HepG2 (cell line): ENCODE measurements around the gene TRPV2. TPM values are rescaled to one million over a fixed set of nuclear protein-coding genes. Genes with fewer than 3 reads are reported as not detected.

Experiments used
- ATAC-seq: fragments of 200-7000 bp; cut with Tn5 transposase; 3 replicates; pipeline ENCODE4 v1.9.1; 2020; ENCODE audit warnings: mild to moderate bottlenecking, moderate library complexity
- BruUV-seq: library from RNA; stranded (reverse); fragments of 400-500 nt; replicated peaks from 2 replicates; lab custom pipeline; 2021; lab: Mats Ljungman, UMichigan
- CTCF ChIA-PET: fragments of 300-600 bp; formaldehyde crosslinking; extraction: SDS; loops from one replicate; lab custom pipeline; 2021; ENCODE audit warnings: low total read pairs, inconsistent platforms, low intra/inter-chr PET ratio; lab: Yijun Ruan, JAX
- POLR2A ChIA-PET: fragments of 350-600 bp; sonication (Branson Sonifier 250); formaldehyde crosslinking; loops from one replicate; lab custom pipeline; 2020; ENCODE audit warnings: antibody characterized with exemption, inconsistent platforms; lab: Yijun Ruan, JAX
- DNase-seq: peaks from one replicate; pipeline ENCODE4 v3.0.0-alpha.2; 2015; ENCODE audit warnings: low spot score
- FAIRE-seq: peaks from 3 replicates; lab custom pipeline; 2011; peaks lifted over from hg19 to GRCh38; lab: Jason Lieb, UNC
- H2AFZ ChIP-seq: one replicate; pipeline ENCODE4 v1.6.1; 2011; ENCODE audit warnings: low read length, inconsistent platforms
- H3K27ac ChIP-seq: fragments of 300-600 bp; 3 replicates; pipeline ENCODE4 v1.8.0; 2011; ENCODE audit warnings: mixed run types, mild to moderate bottlenecking, mixed read lengths, low read length, inconsistent platforms; ENCODE audit not compliant: insufficient read depth; ENCODE audit errors: extremely low read length
- H3K27me3 ChIP-seq, 2 experiments: fragments of 200-600 bp in 1 of 2; 2 replicates in 1 of 2; 3 replicates in 1 of 2; pipeline versions ENCODE4 v1.6.0 to v1.8.0; 2011; ENCODE audit warnings: low read length in 2 of 2, mild to moderate bottlenecking in 2 of 2, moderate library complexity in 2 of 2, inconsistent platforms in 1 of 2; ENCODE audit not compliant: insufficient read depth in 2 of 2, control insufficient read depth in 1 of 2
- H3K36me3 ChIP-seq, 2 experiments: fragments of 200-600 bp in 1 of 2; replicated peaks in 1 of 2; 2 replicates in 1 of 2; 3 replicates in 1 of 2; pipeline versions ENCODE4 v1.5.1 to v1.8.0; 2011; ENCODE audit warnings: low read length in 2 of 2, inconsistent platforms in 1 of 2; ENCODE audit not compliant: insufficient read depth in 2 of 2, control insufficient read depth in 1 of 2
- H3K4me1 ChIP-seq: 2 replicates; pipeline ENCODE4 v1.5.1; 2012; ENCODE audit warnings: low read length, inconsistent platforms; ENCODE audit not compliant: insufficient read depth
- H3K4me2 ChIP-seq: 2 replicates; pipeline ENCODE4 v1.6.0; 2011; ENCODE audit warnings: low read depth, low read length, inconsistent platforms
- H3K4me3 ChIP-seq, 3 experiments: fragments of 200-600 bp in 1 of 3; sonication (generic), shearing (Covaris generic) in 1 of 3; replicated peaks in 1 of 3; 2 replicates each; pipeline ENCODE4 v1.5.1; 2011 to 2016; ENCODE audit warnings: low read length in 3 of 3, inconsistent platforms in 2 of 3, low read depth in 2 of 3, mild to moderate bottlenecking in 2 of 3, control low read depth in 1 of 3, mixed read lengths in 1 of 3; ENCODE audit not compliant: insufficient read depth in 1 of 3
- H3K79me2 ChIP-seq: one replicate; pipeline ENCODE4 v1.6.1; 2011; ENCODE audit warnings: low read length, inconsistent platforms; ENCODE audit not compliant: insufficient read depth
- H3K9ac ChIP-seq: 2 replicates; pipeline ENCODE4 v1.6.0; 2011; ENCODE audit warnings: mild to moderate bottlenecking, low read depth, low read length, inconsistent platforms; ENCODE audit not compliant: insufficient read depth
- H3K9me3 ChIP-seq: 2 replicates; pipeline ENCODE4 v1.5.1; 2012; ENCODE audit warnings: mild to moderate bottlenecking, low read length
- H4K20me1 ChIP-seq: 2 replicates; pipeline ENCODE4 v1.6.0; 2011; ENCODE audit warnings: inconsistent platforms, mild to moderate bottlenecking, low read length, moderate library complexity; ENCODE audit not compliant: insufficient read depth
- BORCS8-MEF2B ChIP-seq: sonication (generic); formaldehyde crosslinking; IDR thresholded peaks from 2 replicates; pipeline ENCODE4 v1.8.0; 2022; ENCODE audit warnings: mild to moderate bottlenecking, missing genetic modification reagents
- CENPT ChIP-seq: sonication (generic); formaldehyde crosslinking; IDR thresholded peaks from 2 replicates; pipeline ENCODE4 v1.8.0; 2022; ENCODE audit warnings: low read depth, mild to moderate bottlenecking, moderate library complexity, missing genetic modification reagents
- EHMT2 ChIP-seq: fragments of 200-600 bp; sonication (generic); IDR thresholded peaks from 2 replicates; pipeline ENCODE4 v1.7.0; 2017; ENCODE audit warnings: antibody characterized with exemption, low read depth, low read length, borderline replicate concordance
- HINFP ChIP-seq: sonication (generic); formaldehyde crosslinking; IDR thresholded peaks from 2 replicates; pipeline ENCODE4 v1.4.0; 2020; ENCODE audit warnings: low read depth, mild to moderate bottlenecking, missing genetic modification reagents
- HOXD1 ChIP-seq: sonication (generic); formaldehyde crosslinking; IDR thresholded peaks from 2 replicates; pipeline ENCODE4 v1.5.0; 2020; ENCODE audit warnings: missing genetic modification reagents
- ZBTB39 ChIP-seq: sonication (generic); formaldehyde crosslinking; IDR thresholded peaks from 2 replicates; pipeline ENCODE4 v1.5.0; 2020; ENCODE audit warnings: missing genetic modification reagents
- ZFP91 ChIP-seq: sonication (generic); formaldehyde crosslinking; IDR thresholded peaks from 2 replicates; pipeline ENCODE4 v1.9.0; 2022; ENCODE audit warnings: missing genetic modification reagents, mild to moderate bottlenecking, borderline replicate concordance
- ZFYVE20 ChIP-seq: sonication (generic); formaldehyde crosslinking; IDR thresholded peaks from 2 replicates; pipeline ENCODE4 v1.8.0; 2023; ENCODE audit warnings: low read depth, mild to moderate bottlenecking, moderate library complexity, missing genetic modification reagents, borderline replicate concordance
- ZNF251 ChIP-seq: sonication (generic); formaldehyde crosslinking; IDR thresholded peaks from 2 replicates; pipeline ENCODE4 v1.9.0; 2021; ENCODE audit warnings: mild to moderate bottlenecking, missing genetic modification reagents
- ZNF280B ChIP-seq: sonication (generic); formaldehyde crosslinking; IDR thresholded peaks from 2 replicates; pipeline ENCODE4 v1.5.0; 2020; ENCODE audit warnings: missing genetic modification reagents, mild to moderate bottlenecking, borderline replicate concordance
- ZNF33B ChIP-seq: sonication (generic); formaldehyde crosslinking; IDR thresholded peaks from 2 replicates; pipeline ENCODE4 v1.5.1; 2020; ENCODE audit warnings: mild to moderate bottlenecking, missing genetic modification reagents
- ZNF431 ChIP-seq: sonication (generic); formaldehyde crosslinking; IDR thresholded peaks from 2 replicates; pipeline ENCODE4 v1.9.0; 2022; ENCODE audit warnings: missing genetic modification reagents, low read depth, mild to moderate bottlenecking, borderline replicate concordance
- ZXDC ChIP-seq: sonication (generic); formaldehyde crosslinking; IDR thresholded peaks from 2 replicates; pipeline ENCODE4 v1.5.0; 2020; ENCODE audit warnings: mild to moderate bottlenecking, missing genetic modification reagents
- WGBS: methylation state at CpG from one replicate; pipeline ENCODE4 v1.1.6; 2017; ENCODE audit warnings: low lambda C conversion rate; 5-methylcytosine and 5-hydroxymethylcytosine counted together
- in situ Hi-C: cut with HindIII; loops from 2 replicates; pipeline ENCODE4 v1.10.0; 2017; ENCODE audit warnings: low pct_unique_long_range_greater_than_20kb; ENCODE audit not compliant: extremely low pct_ligation_motif_present
- intact Hi-C: fragments of 100-400 bp; cut with micrococcal nuclease; formaldehyde crosslinking; loops from one replicate; pipeline ENCODE4 v1.10.0; 2022; ENCODE audit not compliant: unreplicated experiment
- polyA plus RNA-seq, 8 experiments: library from polyadenylated mRNA; depleted of rRNA in 3 of 8; stranded (reverse) in 7 of 8; unstranded in 1 of 8; fragments of >200 nt; fragmentation: Illumina TruSeq in 4 of 8; extraction: Trizol in 4 of 8; gene quantifications; 2 replicates each; pipeline versions ENCODE4 v1.2.1 to v1.2.3, GENCODE V29; 2011 to 2016; ENCODE audit warnings: low read depth in 4 of 8, missing spikeins in 1 of 8, mixed read lengths in 1 of 8; ENCODE audit not compliant: insufficient read depth in 1 of 8
- total RNA-seq, 5 experiments: library from RNA; depleted of rRNA; stranded (reverse); fragments of >200 nt; fragmentation: Illumina TruSeq; extraction: Trizol; gene quantifications; 2 replicates each; pipeline ENCODE4 v1.2.3, GENCODE V29; 2016; ENCODE audit warnings: low read depth in 1 of 5

Gene TRPV2
- total and polyA plus RNA-seq, 2 of the 13 experiments (the other 11 are each of a cell fraction or from before 2014, with no cell fraction given), result 13.6 to 21.3 TPM

- H3K9ac ChIP-seq, result peak overlapping the region; percentile 98; the same call in 1 of the 2 replicates
- H3K36me3 ChIP-seq, result peaks cover 24 to 60% of the 10 kb centered on the region in 2 experiments
- H3K27ac ChIP-seq, result peak overlapping the region; percentile 89
- FAIRE-seq (no peak), ATAC-seq (peak; percentile 12), DNase-seq (no peak)
- WGBS, result 81% methylated on average over 6 of the region's 6 CpGs
- intact Hi-C loops (no loop called here), in situ Hi-C loops (no loop called here)
- peaks cover 33% of the 10 kb centered on the region for H3K79me2 ChIP-seq
- POLR2A ChIA-PET, result interaction anchor here (0.6 to 10.1 kb wide), 10 partner anchors 8 to 158 kb away, joined by 3 to 159 read pairs (median 6); partner anchors contain the start of genes TRPV2 and UBB
- H3K4me3 ChIP-seq, result no peak overlapping the region; a peak in 1 of 6 replicates
- no peak overlapping the region for H2AFZ ChIP-seq
- H3K4me2 ChIP-seq, result peak overlapping the region; percentile 96; the same call in 1 of the 2 replicates
- no peaks in the 10 kb centered on the region; a peak in 1 of 5 replicates for H3K27me3 ChIP-seq
- CTCF ChIA-PET, result no interaction called here
- H3K4me1 ChIP-seq, result peaks cover 72% of the 10 kb centered on the region
- BruUV-seq, result no TSS peak
- H3K9me3 ChIP-seq, result no peaks in the 10 kb centered on the region
- peaks cover 47% of the 10 kb centered on the region for H4K20me1 ChIP-seq
- TF ChIP-seq ZXDC (CRISPR knock-in tag) (no peak), ZBTB39 (CRISPR knock-in tag) (no peak), ZNF431 (CRISPR knock-in tag) (no peak), ZNF280B (CRISPR knock-in tag) (no peak), EHMT2 (no peak), HINFP (CRISPR knock-in tag) (no peak), BORCS8-MEF2B (CRISPR knock-in tag) (no peak), HOXD1 (no peak), CENPT (no peak), ZFYVE20 (no peak), ZFP91 (CRISPR knock-in tag) (no peak), ZNF33B (CRISPR knock-in tag) (no peak), ZNF251 (CRISPR knock-in tag) (no peak)
Measured at GRCh38 chr17:16444258-16444886, 29.0 kb downstream of the TRPV2 start.
